H9 (cell line): Measurements from ENCODE around the gene NKAIN1. TPM values are rescaled to one million over a fixed set of nuclear protein-coding genes. Genes with fewer than 3 reads are reported as not detected.

ENCODE experiments used
- DNase-seq: peaks from one replicate; pipeline ENCODE4 v3.0.0-alpha.2; 2017
- H2AFZ ChIP-seq: one replicate; pipeline ENCODE4 v1.6.1; 2013; ENCODE audit warnings: mild to moderate bottlenecking, low read length, control low read depth, moderate library complexity
- H2AK5ac ChIP-seq: 2 replicates; pipeline ENCODE4 v1.6.1; 2013; ENCODE audit warnings: low read length, control low read depth, mixed read lengths; ENCODE audit not compliant: insufficient read length
- H2BK120ac ChIP-seq: one replicate; pipeline ENCODE4 v1.6.1; 2013; ENCODE audit warnings: low read depth, mild to moderate bottlenecking, low read length, control low read depth, inconsistent platforms; ENCODE audit not compliant: poor library complexity, severe bottlenecking
- H2BK12ac ChIP-seq: 2 replicates; pipeline ENCODE4 v1.6.1; 2013; ENCODE audit warnings: low read length, control low read depth, mixed read lengths, low read depth; ENCODE audit not compliant: insufficient read length
- H2BK15ac ChIP-seq: 2 replicates; pipeline ENCODE4 v1.6.1; 2013; ENCODE audit warnings: low read depth, low read length, control low read depth
- H2BK20ac ChIP-seq: one replicate; pipeline ENCODE4 v1.6.1; 2013; ENCODE audit warnings: low read depth, mild to moderate bottlenecking, low read length, control low read depth, inconsistent platforms; ENCODE audit not compliant: poor library complexity, severe bottlenecking
- H2BK5ac ChIP-seq: 2 replicates; pipeline ENCODE4 v1.6.1; 2013; ENCODE audit warnings: low read length, control low read depth, mixed read lengths; ENCODE audit not compliant: insufficient read length
- H3K14ac ChIP-seq: 2 replicates; pipeline ENCODE4 v1.6.1; 2013; ENCODE audit warnings: low read length, control low read depth; ENCODE audit not compliant: insufficient read depth
- H3K18ac ChIP-seq: 2 replicates; pipeline ENCODE4 v1.6.1; 2013; ENCODE audit warnings: low read depth, mild to moderate bottlenecking, mixed read lengths, low read length, control low read depth; ENCODE audit not compliant: insufficient read length
- H3K23ac ChIP-seq: 2 replicates; pipeline ENCODE4 v1.6.1; 2013; ENCODE audit warnings: low read length, control low read depth, mixed read lengths, low read depth; ENCODE audit not compliant: insufficient read length
- H3K23me2 ChIP-seq: 2 replicates; pipeline ENCODE4 v1.6.1; 2013; ENCODE audit warnings: low read depth, mild to moderate bottlenecking, mixed read lengths, low read length, control low read depth; ENCODE audit not compliant: insufficient read length, poor library complexity, severe bottlenecking
- H3K27ac ChIP-seq: 2 replicates; pipeline ENCODE4 v1.5.1; 2013; ENCODE audit warnings: low read length, control low read depth, mixed read lengths, low read depth; ENCODE audit not compliant: insufficient read length
- H3K27me3 ChIP-seq: 2 replicates; pipeline ENCODE4 v1.6.1; 2013; ENCODE audit warnings: low read length, control low read depth, inconsistent platforms; ENCODE audit not compliant: insufficient read depth
- H3K4ac ChIP-seq: 2 replicates; pipeline ENCODE4 v1.6.1; 2013; ENCODE audit warnings: low read depth, mild to moderate bottlenecking, control low read depth, inconsistent platforms, low read length, moderate library complexity
- H3K4me1 ChIP-seq: 2 replicates; pipeline ENCODE4 v1.6.1; 2013; ENCODE audit warnings: low read length, control low read depth, inconsistent platforms; ENCODE audit not compliant: insufficient read depth
- H3K4me2 ChIP-seq: 2 replicates; pipeline ENCODE4 v1.6.1; 2013; ENCODE audit warnings: low read length, control low read depth, mixed read lengths; ENCODE audit not compliant: insufficient read length, insufficient read depth
- H3K56ac ChIP-seq: 2 replicates; pipeline ENCODE4 v1.6.1; 2013; ENCODE audit warnings: low read depth, mild to moderate bottlenecking, mixed read lengths, low read length, control low read depth; ENCODE audit not compliant: insufficient read length
- H3K79me1 ChIP-seq: 2 replicates; pipeline ENCODE4 v1.6.1; 2013; ENCODE audit warnings: low read depth, mild to moderate bottlenecking, moderate library complexity, low read length, control low read depth, inconsistent platforms; ENCODE audit not compliant: insufficient read depth, poor library complexity, severe bottlenecking
- H3K79me2 ChIP-seq: 2 replicates; pipeline ENCODE4 v1.6.1; 2013; ENCODE audit warnings: low read length, control low read depth, inconsistent platforms; ENCODE audit not compliant: insufficient read depth
- H3K9ac ChIP-seq: 2 replicates; pipeline ENCODE4 v1.6.1; 2013; ENCODE audit warnings: low read length, control low read depth, mixed read lengths; ENCODE audit not compliant: insufficient read length; ENCODE audit errors: extremely low read depth
- H3K9me3 ChIP-seq: one replicate; pipeline ENCODE4 v1.6.1; 2013; ENCODE audit warnings: low read depth, low read length, inconsistent platforms; ENCODE audit not compliant: control insufficient read depth
- H3T11ph ChIP-seq: one replicate; pipeline ENCODE4 v1.6.1; 2013; ENCODE audit warnings: mild to moderate bottlenecking, low read length, control low read depth, inconsistent platforms
- H4K20me1 ChIP-seq: one replicate; pipeline ENCODE4 v1.6.1; 2013; ENCODE audit not compliant: control insufficient read depth, insufficient read length, insufficient read depth
- H4K5ac ChIP-seq: 2 replicates; pipeline ENCODE4 v1.6.1; 2013; ENCODE audit warnings: low read depth, mild to moderate bottlenecking, mixed read lengths, low read length, control low read depth; ENCODE audit not compliant: insufficient read length
- H4K8ac ChIP-seq: replicated peaks from 2 replicates; pipeline ENCODE4 v1.6.1; 2013; ENCODE audit warnings: low read length, control low read depth, mixed read lengths, low read depth; ENCODE audit not compliant: insufficient read length
- H4K91ac ChIP-seq: 2 replicates; pipeline ENCODE4 v1.6.1; 2013; ENCODE audit warnings: low read depth, mild to moderate bottlenecking, moderate library complexity, mixed read lengths, low read length, control low read depth; ENCODE audit not compliant: insufficient read length
- H3K27ac Mint-ChIP-seq, 3 experiments: 2 replicates in 2 of 3; 3 replicates in 1 of 3; pipeline ENCODE4 v1.8.0; 2020 to 2021; ENCODE audit warnings: mixed read lengths in 3 of 3, mild to moderate bottlenecking in 1 of 3, moderate library complexity in 1 of 3
- H3K27me3 Mint-ChIP-seq: 2 replicates; pipeline ENCODE4 v1.8.0; 2021; ENCODE audit warnings: low read depth, mild to moderate bottlenecking, moderate library complexity, mixed read lengths
- H3K36me3 Mint-ChIP-seq, 3 experiments: 2 replicates in 2 of 3; 3 replicates in 1 of 3; pipeline ENCODE4 v1.8.0; 2020 to 2021; ENCODE audit warnings: low read depth in 3 of 3, mixed read lengths in 3 of 3; ENCODE audit not compliant: insufficient read depth in 1 of 3
- H3K4me1 Mint-ChIP-seq, 2 experiments: 2 replicates each; pipeline ENCODE4 v1.8.0; 2020; ENCODE audit warnings: mixed read lengths in 2 of 2
- H3K4me3 Mint-ChIP-seq, 2 experiments: 2 replicates in 1 of 2; 3 replicates in 1 of 2; pipeline ENCODE4 v1.8.0; 2020 to 2021; ENCODE audit warnings: mild to moderate bottlenecking in 2 of 2, mixed read lengths in 2 of 2, moderate library complexity in 1 of 2
- H3K9me3 Mint-ChIP-seq, 2 experiments: 2 replicates in 1 of 2; 3 replicates in 1 of 2; pipeline ENCODE4 v1.8.0; 2020; ENCODE audit warnings: mild to moderate bottlenecking in 2 of 2, mixed read lengths in 2 of 2, moderate library complexity in 1 of 2
- WGBS: extraction: QIAGEN DNeasy Blood & Tissue Kit; methylation state at CpG from one replicate; pipeline ENCODE4 v1.1.7; 2013; ENCODE audit warnings: missing lambda C conversion rate, low lambda C conversion rate, mixed read lengths; ENCODE audit not compliant: insufficient read length; ENCODE audit errors: extremely low coverage; 5-methylcytosine and 5-hydroxymethylcytosine counted together
- total RNA-seq: library from RNA; stranded (reverse); gene quantifications from 2 replicates; pipeline ENCODE4 v1.2.1, GENCODE V29; 2021
- TF ChIP-seq, protein P1 (sequence below): fragments of 200-600 bp; sonication (generic); conservative IDR thresholded peaks from 3 replicates; pipeline ENCODE4 v1.8.0; 2021; ENCODE audit warnings: antibody characterized with exemption, mild to moderate bottlenecking

The NKAIN1 gene
- total RNA-seq, 1 experiment from 2014 or later: 25.6 TPM

DNA sequence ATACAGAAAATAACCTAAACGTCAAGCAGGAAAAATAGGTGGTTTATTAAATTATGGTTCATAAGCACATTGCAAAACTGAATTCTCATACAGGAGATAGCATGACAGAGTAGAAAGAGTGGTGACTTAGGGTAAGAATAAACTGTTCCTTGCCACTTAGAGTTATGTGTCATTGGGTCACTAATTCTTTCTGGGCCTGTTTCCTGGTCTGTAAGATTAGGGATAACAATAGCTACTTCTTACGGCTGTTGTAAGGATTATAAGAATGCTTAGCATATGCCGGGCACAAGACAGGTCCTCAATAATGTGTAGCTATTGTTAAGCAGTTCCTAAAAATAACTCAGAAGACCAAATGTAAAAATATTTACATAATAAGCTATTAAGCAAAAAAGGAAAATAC lies 32.7 kb upstream of the NKAIN1 start:
- no peak overlapping the region for H3K4me2 ChIP-seq
- no peaks in the 10 kb centered on the region for H3K27me3 Mint-ChIP-seq
- no peaks in the 10 kb centered on the region; the same call in 1 of the 2 replicates for H3K79me2 ChIP-seq
- no peak overlapping the region for H2BK20ac ChIP-seq
- no peak overlapping the region for H3K27ac Mint-ChIP-seq
- no peak overlapping the region for H4K5ac ChIP-seq
- H2AFZ ChIP-seq: no peak overlapping the region
- H3K4me1 ChIP-seq: no peaks in the 10 kb centered on the region
- H3K4ac ChIP-seq: no peak overlapping the region
- H3K56ac ChIP-seq: no peak overlapping the region
- H3T11ph ChIP-seq: no peak overlapping the region
- H3K9me3 Mint-ChIP-seq: no peaks in the 10 kb centered on the region
- TF ChIP-seq, protein P1, sequence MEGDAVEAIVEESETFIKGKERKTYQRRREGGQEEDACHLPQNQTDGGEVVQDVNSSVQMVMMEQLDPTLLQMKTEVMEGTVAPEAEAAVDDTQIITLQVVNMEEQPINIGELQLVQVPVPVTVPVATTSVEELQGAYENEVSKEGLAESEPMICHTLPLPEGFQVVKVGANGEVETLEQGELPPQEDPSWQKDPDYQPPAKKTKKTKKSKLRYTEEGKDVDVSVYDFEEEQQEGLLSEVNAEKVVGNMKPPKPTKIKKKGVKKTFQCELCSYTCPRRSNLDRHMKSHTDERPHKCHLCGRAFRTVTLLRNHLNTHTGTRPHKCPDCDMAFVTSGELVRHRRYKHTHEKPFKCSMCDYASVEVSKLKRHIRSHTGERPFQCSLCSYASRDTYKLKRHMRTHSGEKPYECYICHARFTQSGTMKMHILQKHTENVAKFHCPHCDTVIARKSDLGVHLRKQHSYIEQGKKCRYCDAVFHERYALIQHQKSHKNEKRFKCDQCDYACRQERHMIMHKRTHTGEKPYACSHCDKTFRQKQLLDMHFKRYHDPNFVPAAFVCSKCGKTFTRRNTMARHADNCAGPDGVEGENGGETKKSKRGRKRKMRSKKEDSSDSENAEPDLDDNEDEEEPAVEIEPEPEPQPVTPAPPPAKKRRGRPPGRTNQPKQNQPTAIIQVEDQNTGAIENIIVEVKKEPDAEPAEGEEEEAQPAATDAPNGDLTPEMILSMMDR: no peak
- no peak overlapping the region for H2BK5ac ChIP-seq
- H3K27me3 ChIP-seq: no peaks in the 10 kb centered on the region
- no peak overlapping the region for H3K27ac ChIP-seq
- H3K14ac ChIP-seq: no peak overlapping the region
- WGBS: no CpG with 5 or more reads among the region's 3 CpGs
- H3K9me3 ChIP-seq: no peaks in the 10 kb centered on the region
- peaks cover 36 to 78% (median 75%) of the 10 kb centered on the region in 3 experiments; a peak in 6 of 7 replicates for H3K36me3 Mint-ChIP-seq
- H3K23ac ChIP-seq: no peak overlapping the region
- H2AK5ac ChIP-seq: no peak overlapping the region
- no peaks in the 10 kb centered on the region for H3K79me1 ChIP-seq
- no peaks in the 10 kb centered on the region for H4K20me1 ChIP-seq
- no peak overlapping the region for H2BK120ac ChIP-seq
- no peak overlapping the region for H4K8ac ChIP-seq
- no peak for DNase-seq
- H3K4me3 Mint-ChIP-seq: no peak overlapping the region
- H3K4me1 Mint-ChIP-seq: no peaks in the 10 kb centered on the region
- H3K18ac ChIP-seq: no peak overlapping the region
- no peaks in the 10 kb centered on the region for H3K23me2 ChIP-seq
- no peak overlapping the region for H4K91ac ChIP-seq
- no peak overlapping the region for H2BK12ac ChIP-seq
- H3K9ac ChIP-seq: no peak overlapping the region
- no peak overlapping the region for H2BK15ac ChIP-seq
